Activated CD4-positive, alpha-beta T cell treated with anti-CD3 and anti-CD28 coated beads, Interleukin-2, amount 10 ng/mL, durations not matched to agents 24 days and 14 days (primary cell): ENCODE measurements around the gene CDC16. TPM values are rescaled to one million over a fixed set of nuclear protein-coding genes. Genes with fewer than 3 reads are reported as not detected.

Source experiments
- DNase-seq: peaks from one replicate; pipeline ENCODE4 v3.0.0; 2022
- H3K27ac Mint-ChIP-seq: one replicate; pipeline ENCODE4 v1.8.0; 2022; ENCODE audit warnings: mild to moderate bottlenecking, mixed read lengths
- H3K27me3 Mint-ChIP-seq: one replicate; pipeline ENCODE4 v1.8.0; 2022; ENCODE audit warnings: mixed read lengths
- H3K36me3 Mint-ChIP-seq: one replicate; pipeline ENCODE4 v1.8.0; 2022; ENCODE audit warnings: low read depth, mild to moderate bottlenecking, mixed read lengths
- H3K4me1 Mint-ChIP-seq: one replicate; pipeline ENCODE4 v1.8.0; 2021; ENCODE audit warnings: mixed read lengths
- H3K4me3 Mint-ChIP-seq: one replicate; pipeline ENCODE4 v1.8.0; 2022; ENCODE audit warnings: mild to moderate bottlenecking, moderate library complexity, mixed read lengths
- H3K9me3 Mint-ChIP-seq: one replicate; pipeline ENCODE4 v1.8.0; 2021; ENCODE audit warnings: mixed read lengths
- intact Hi-C: fragments of 100-400 bp; cut with micrococcal nuclease; formaldehyde crosslinking; loops from one replicate; pipeline ENCODE4 v1.15.1; 2023
- total RNA-seq: library from RNA; stranded (reverse); gene quantifications from 2 replicates; pipeline ENCODE4 v1.2.3, GENCODE V29; 2022

CDC16 gene
- total RNA-seq, 1 donor from 2014 or later, result 85.4 TPM

GRCh38 chr13:114212158-114212495, 22.6 kb upstream of the CDC16 start:
- intact Hi-C loops, result no loop called here
- H3K27ac Mint-ChIP-seq, result no peak overlapping the region

GRCh38 chr13:114213980-114214379, 20.7 kb upstream of the CDC16 start:
- Mint-ChIP-seq H3K27me3 (peaks cover 52% of the 10 kb centered on the region), H3K4me1 (peaks cover 2% of the 10 kb centered on the region), H3K9me3 (peaks cover 3% of the 10 kb centered on the region), H3K27ac (no peak overlapping the region), H3K36me3 (no peaks in the 10 kb centered on the region), H3K4me3 (no peak overlapping the region)
- DNase-seq, result no peak
- intact Hi-C loops, result no loop called here

More at GRCh38 chr13:114212158-114212495, 22.6 kb upstream of the CDC16 start:
- no peak overlapping the region for H3K4me3 Mint-ChIP-seq
- H3K4me1 Mint-ChIP-seq, result peaks cover 2% of the 10 kb centered on the region
- peaks cover 3% of the 10 kb centered on the region for H3K9me3 Mint-ChIP-seq
- peaks cover 44% of the 10 kb centered on the region for H3K27me3 Mint-ChIP-seq
- DNase-seq, result no peak
- H3K36me3 Mint-ChIP-seq, result no peaks in the 10 kb centered on the region

GRCh38 chr13:114219392-114219791, 15.3 kb upstream of the CDC16 start:
- no peaks in the 10 kb centered on the region for H3K36me3 Mint-ChIP-seq
- H3K4me1 Mint-ChIP-seq, result peaks cover 9% of the 10 kb centered on the region
- H3K4me3 Mint-ChIP-seq, result no peak overlapping the region
- intact Hi-C loops, result no loop called here
- H3K27me3 Mint-ChIP-seq, result peaks cover 28% of the 10 kb centered on the region
- no peak for DNase-seq
- H3K27ac Mint-ChIP-seq, result no peak overlapping the region
- peaks cover 3% of the 10 kb centered on the region for H3K9me3 Mint-ChIP-seq

GRCh38 chr13:114222461-114222968, 12.2 kb upstream of the CDC16 start:
- Mint-ChIP-seq H3K27ac (no peak overlapping the region), H3K9me3 (no peaks in the 10 kb centered on the region), H3K36me3 (no peaks in the 10 kb centered on the region), H3K27me3 (peaks cover 14% of the 10 kb centered on the region), H3K4me3 (no peak overlapping the region), H3K4me1 (peaks cover 32% of the 10 kb centered on the region)
- DNase-seq, result no peak
- intact Hi-C loops, result no loop called here

GRCh38 chr13:114224201-114224600, 10.5 kb upstream of the CDC16 start:
- no peaks in the 10 kb centered on the region for H3K9me3 Mint-ChIP-seq
- no peak for DNase-seq
- H3K27ac Mint-ChIP-seq, result no peak overlapping the region
- H3K27me3 Mint-ChIP-seq, result peaks cover 11% of the 10 kb centered on the region
- no peaks in the 10 kb centered on the region for H3K36me3 Mint-ChIP-seq
- intact Hi-C loops, result no loop called here
- no peak overlapping the region for H3K4me3 Mint-ChIP-seq
- H3K4me1 Mint-ChIP-seq, result peaks cover 33% of the 10 kb centered on the region

GRCh38 chr13:114225610-114226009, 9.1 kb upstream of the CDC16 start:
- H3K4me1 Mint-ChIP-seq, result peaks cover 29% of the 10 kb centered on the region
- H3K9me3 Mint-ChIP-seq, result no peaks in the 10 kb centered on the region
- no peak overlapping the region for H3K27ac Mint-ChIP-seq
- no peaks in the 10 kb centered on the region for H3K36me3 Mint-ChIP-seq
- no peak overlapping the region for H3K4me3 Mint-ChIP-seq
- peak; percentile 63 for DNase-seq
- H3K27me3 Mint-ChIP-seq, result peaks cover 14% of the 10 kb centered on the region
- intact Hi-C loops, result loop anchor here (1.0 to 2.0 kb wide), 4 partner anchors 77 to 408 kb away; no protein-coding TSS in a partner anchor

GRCh38 chr13:114226088-114226487, 8.6 kb upstream of the CDC16 start:
- Mint-ChIP-seq H3K27ac (no peak overlapping the region), H3K27me3 (peaks cover 14% of the 10 kb centered on the region), H3K9me3 (no peaks in the 10 kb centered on the region), H3K36me3 (no peaks in the 10 kb centered on the region), H3K4me3 (no peak overlapping the region), H3K4me1 (peaks cover 29% of the 10 kb centered on the region)
- intact Hi-C loops, result loop anchor here (1.0 to 2.0 kb wide), 4 partner anchors 77 to 409 kb away; no protein-coding TSS in a partner anchor
- peak; percentile 64 for DNase-seq

GRCh38 chr13:114226699-114227323, 7.9 kb upstream of the CDC16 start:
- intact Hi-C loops, result loop anchor here (1.0 to 2.0 kb wide), 4 partner anchors 78 to 410 kb away; no protein-coding TSS in a partner anchor
- Mint-ChIP-seq H3K4me1 (peaks cover 27% of the 10 kb centered on the region), H3K27ac (no peak overlapping the region), H3K9me3 (no peaks in the 10 kb centered on the region), H3K27me3 (peaks cover 14% of the 10 kb centered on the region), H3K4me3 (peak overlapping the region; percentile 37), H3K36me3 (no peaks in the 10 kb centered on the region)
- DNase-seq, result peak; percentile 95

- Mint-ChIP-seq H3K4me3 (no peak overlapping the region), H3K27ac (no peak overlapping the region), H3K36me3 (no peaks in the 10 kb centered on the region), H3K9me3 (no peaks in the 10 kb centered on the region), H3K27me3 (peaks cover 12% of the 10 kb centered on the region), H3K4me1 (peaks cover 25% of the 10 kb centered on the region)
- DNase-seq, result no peak
- intact Hi-C loops, result loop anchor here (2.0 kb wide), 1 partner anchor 79 kb away; no protein-coding TSS in a partner anchor
Measured at GRCh38 chr13:114227528-114227927, 7.2 kb upstream of the CDC16 start.

- peaks cover 25% of the 10 kb centered on the region for H3K4me1 Mint-ChIP-seq
- H3K4me3 Mint-ChIP-seq, result no peak overlapping the region
- H3K9me3 Mint-ChIP-seq, result no peaks in the 10 kb centered on the region
- peaks cover 12% of the 10 kb centered on the region for H3K27me3 Mint-ChIP-seq
- DNase-seq, result no peak
- no peaks in the 10 kb centered on the region for H3K36me3 Mint-ChIP-seq
- intact Hi-C loops, result no loop called here
- no peak overlapping the region for H3K27ac Mint-ChIP-seq
Measured at GRCh38 chr13:114228176-114228575, 6.5 kb upstream of the CDC16 start.

GRCh38 chr13:114229506-114229905, 5.2 kb upstream of the CDC16 start:
- no peak overlapping the region for H3K4me3 Mint-ChIP-seq

GRCh38 chr13:114230117-114230516, 4.6 kb upstream of the CDC16 start:
- peaks cover 12% of the 10 kb centered on the region for H3K27me3 Mint-ChIP-seq
- no peak for DNase-seq
- H3K4me3 Mint-ChIP-seq, result no peak overlapping the region
- H3K36me3 Mint-ChIP-seq, result no peaks in the 10 kb centered on the region
- no peaks in the 10 kb centered on the region for H3K9me3 Mint-ChIP-seq
- H3K27ac Mint-ChIP-seq, result no peak overlapping the region
- intact Hi-C loops, result no loop called here
- peaks cover 22% of the 10 kb centered on the region for H3K4me1 Mint-ChIP-seq

More at GRCh38 chr13:114229506-114229905, 5.2 kb upstream of the CDC16 start:
- Mint-ChIP-seq H3K27ac (no peak overlapping the region), H3K4me1 (peaks cover 28% of the 10 kb centered on the region), H3K27me3 (peaks cover 12% of the 10 kb centered on the region), H3K36me3 (no peaks in the 10 kb centered on the region), H3K9me3 (no peaks in the 10 kb centered on the region)
- DNase-seq, result no peak
- intact Hi-C loops, result no loop called here

- Mint-ChIP-seq H3K27me3 (peaks cover 12% of the 10 kb centered on the region), H3K27ac (no peak overlapping the region), H3K36me3 (peaks cover 4% of the 10 kb centered on the region), H3K4me1 (peaks cover 23% of the 10 kb centered on the region), H3K4me3 (no peak overlapping the region), H3K9me3 (no peaks in the 10 kb centered on the region)
- no peak for DNase-seq
- intact Hi-C loops, result no loop called here
Measured at GRCh38 chr13:114230575-114230974, 4.1 kb upstream of the CDC16 start.

- peaks cover 12% of the 10 kb centered on the region for H3K36me3 Mint-ChIP-seq
- no peak overlapping the region for H3K27ac Mint-ChIP-seq
- peaks cover 17% of the 10 kb centered on the region for H3K4me1 Mint-ChIP-seq
Measured at GRCh38 chr13:114231886-114232285, 2.8 kb upstream of the CDC16 start.

More at GRCh38 chr13:114231886-114232285, 2.8 kb upstream of the CDC16 start:
- no peaks in the 10 kb centered on the region for H3K9me3 Mint-ChIP-seq
- no peak overlapping the region for H3K4me3 Mint-ChIP-seq
- peaks cover 12% of the 10 kb centered on the region for H3K27me3 Mint-ChIP-seq
- intact Hi-C loops, result no loop called here
- no peak for DNase-seq
